Measurements from ENCODE around the gene HOXB5.

Gene HOXB5

GRCh38 chr17:48629411-48629759 is 35.8 kb upstream of the HOXB5 start:
- DNase-seq (ENCODE audit: low read depth in 3 of 3): no peak

GRCh38 chr17:48628649-48629410 is 35.3 kb upstream of the HOXB5 start:
- DNase-seq (ENCODE audit: low read depth in 3 of 3): no peak

DNA sequence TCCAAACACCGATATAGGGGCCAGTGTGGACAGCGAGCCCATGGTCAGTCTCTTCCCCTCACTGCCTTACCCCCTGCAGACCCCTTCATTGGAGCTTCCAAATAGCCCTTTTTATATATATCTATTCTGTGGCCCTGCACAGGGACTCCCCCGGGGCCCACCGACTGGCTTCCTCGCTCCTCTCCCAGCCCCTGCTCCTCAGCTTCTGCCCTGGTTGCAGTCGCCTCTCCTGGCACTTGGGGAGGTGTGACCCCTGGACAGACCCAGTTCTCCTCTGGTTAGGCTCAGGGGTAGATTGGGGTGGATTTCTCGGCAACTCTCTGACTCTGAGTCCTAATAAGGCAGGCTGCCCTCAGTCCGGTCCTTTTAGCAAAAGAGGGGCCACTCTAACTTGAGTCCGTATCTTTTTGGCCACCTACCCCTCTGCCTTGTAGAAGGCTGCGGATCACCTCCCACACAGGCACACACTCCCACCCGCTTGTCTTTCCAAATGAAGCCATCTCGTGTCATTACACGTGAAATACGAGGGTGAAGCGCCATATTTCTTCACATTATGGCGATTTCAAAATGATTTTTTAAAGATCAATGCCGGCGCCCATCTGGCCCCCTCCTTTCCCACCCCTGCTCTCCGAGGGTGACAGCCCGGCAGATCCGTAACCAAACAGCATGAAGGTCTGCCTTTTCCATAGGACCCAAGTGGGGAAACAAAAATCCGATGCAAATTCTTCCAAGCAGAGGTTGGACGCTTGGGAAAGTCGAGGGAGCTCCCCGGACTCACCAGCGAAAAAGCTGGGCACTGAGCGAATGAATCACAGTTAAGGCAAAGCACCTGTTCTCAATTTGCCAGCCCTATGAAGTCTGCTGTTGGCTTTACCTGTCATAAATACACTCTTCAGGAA is 34.3 kb upstream of the HOXB5 start:
- DNase-seq (ENCODE audit: low read depth in 3 of 3): no peak

GRCh38 chr17:48627118-48627597 is 33.6 kb upstream of the HOXB5 start:
- no peak for DNase-seq (ENCODE audit: low read depth in 3 of 3)

DNA sequence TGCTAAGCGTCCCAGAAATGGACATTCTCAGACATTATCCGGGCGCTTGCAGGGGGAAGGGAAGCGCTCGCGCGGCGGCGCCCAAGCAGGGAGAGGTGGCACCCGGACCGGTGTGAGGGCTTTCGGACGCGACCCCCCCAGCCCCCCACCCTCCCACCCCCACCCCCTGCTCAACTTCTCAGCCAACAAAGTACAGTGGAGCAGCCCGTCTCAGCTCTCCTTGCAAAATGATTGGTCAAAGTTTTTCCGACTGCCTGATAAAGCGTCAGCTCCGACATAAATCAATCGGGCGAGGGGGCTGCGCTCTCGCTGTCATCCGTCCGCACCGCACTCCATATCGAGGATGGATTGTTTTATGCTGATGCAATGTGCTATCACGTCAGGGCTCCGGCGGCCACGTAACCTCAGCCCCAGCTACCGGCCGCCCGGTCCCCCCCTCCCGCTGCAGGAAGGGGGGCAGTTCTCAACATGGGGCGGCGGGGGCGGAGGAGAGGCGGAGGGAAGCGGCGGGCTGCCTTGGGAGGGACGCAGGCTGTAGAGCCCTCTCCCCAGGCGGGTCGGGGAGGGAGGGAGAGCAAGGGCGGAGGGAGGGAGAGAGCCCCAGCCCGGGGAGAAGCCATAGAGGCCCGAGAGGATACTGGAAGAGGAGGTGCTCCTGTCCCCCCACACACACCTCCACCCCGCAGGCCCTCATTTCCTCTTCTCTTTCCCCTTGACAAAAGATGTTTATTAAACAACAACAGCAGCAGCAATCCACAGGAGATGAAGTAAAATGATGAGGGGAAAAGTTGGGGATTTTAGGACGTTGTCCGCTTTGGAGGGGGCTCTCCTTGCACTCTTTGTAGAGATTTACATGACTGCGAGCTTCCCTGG is 32.9 kb upstream of the HOXB5 start, which contains the start of gene HOXB9:
TSS of gene HOXB9 (minus strand) at position 114 of the 873 bp plus-strand sequence. CDS start at position 25, 89 bp downstream.
- peak in 2 of 3 experiments; percentile 21 to 40 for DNase-seq (ENCODE audit: low read depth in 3 of 3)

DNA sequence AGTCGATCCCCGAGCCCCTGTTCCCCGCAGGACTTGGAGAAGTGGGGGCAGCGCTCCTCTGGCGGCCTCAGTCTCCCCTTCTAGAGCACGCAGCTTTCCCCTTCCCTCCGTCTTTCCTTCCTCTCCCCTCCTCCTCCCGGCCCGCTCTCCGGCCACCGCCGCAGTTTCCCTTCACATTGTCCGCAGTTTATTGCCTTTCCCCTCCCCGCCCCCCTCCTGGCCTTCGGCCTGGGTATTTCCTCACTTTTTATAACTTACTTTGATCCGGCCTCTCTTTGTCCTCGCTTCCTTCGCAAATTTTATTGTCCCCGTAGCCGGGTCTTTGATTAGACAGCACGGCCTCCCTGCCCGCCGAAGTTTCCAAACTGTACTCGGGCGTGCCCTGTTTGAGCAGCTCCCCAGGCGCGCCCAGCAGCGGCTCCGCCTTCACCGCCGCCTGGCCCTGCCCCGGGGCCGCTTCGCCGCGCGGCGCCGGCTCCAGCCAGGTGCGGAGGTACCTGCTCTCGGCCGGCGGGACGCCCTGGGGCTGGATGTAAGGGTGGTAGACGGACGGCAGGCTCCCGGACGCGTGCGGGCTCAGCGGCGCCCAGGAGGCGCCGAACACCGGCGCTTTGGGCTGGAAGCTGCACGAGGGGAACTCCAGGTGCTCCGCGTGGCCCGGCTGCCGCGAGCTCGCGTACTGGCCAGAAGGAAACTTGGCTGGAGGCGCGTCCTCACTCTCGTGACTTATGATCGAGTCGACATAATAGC is 32.1 kb upstream of the HOXB5 start:
- peak in 1 of 3 experiments; percentile 44 for DNase-seq (ENCODE audit: low read depth in 3 of 3)

DNA sequence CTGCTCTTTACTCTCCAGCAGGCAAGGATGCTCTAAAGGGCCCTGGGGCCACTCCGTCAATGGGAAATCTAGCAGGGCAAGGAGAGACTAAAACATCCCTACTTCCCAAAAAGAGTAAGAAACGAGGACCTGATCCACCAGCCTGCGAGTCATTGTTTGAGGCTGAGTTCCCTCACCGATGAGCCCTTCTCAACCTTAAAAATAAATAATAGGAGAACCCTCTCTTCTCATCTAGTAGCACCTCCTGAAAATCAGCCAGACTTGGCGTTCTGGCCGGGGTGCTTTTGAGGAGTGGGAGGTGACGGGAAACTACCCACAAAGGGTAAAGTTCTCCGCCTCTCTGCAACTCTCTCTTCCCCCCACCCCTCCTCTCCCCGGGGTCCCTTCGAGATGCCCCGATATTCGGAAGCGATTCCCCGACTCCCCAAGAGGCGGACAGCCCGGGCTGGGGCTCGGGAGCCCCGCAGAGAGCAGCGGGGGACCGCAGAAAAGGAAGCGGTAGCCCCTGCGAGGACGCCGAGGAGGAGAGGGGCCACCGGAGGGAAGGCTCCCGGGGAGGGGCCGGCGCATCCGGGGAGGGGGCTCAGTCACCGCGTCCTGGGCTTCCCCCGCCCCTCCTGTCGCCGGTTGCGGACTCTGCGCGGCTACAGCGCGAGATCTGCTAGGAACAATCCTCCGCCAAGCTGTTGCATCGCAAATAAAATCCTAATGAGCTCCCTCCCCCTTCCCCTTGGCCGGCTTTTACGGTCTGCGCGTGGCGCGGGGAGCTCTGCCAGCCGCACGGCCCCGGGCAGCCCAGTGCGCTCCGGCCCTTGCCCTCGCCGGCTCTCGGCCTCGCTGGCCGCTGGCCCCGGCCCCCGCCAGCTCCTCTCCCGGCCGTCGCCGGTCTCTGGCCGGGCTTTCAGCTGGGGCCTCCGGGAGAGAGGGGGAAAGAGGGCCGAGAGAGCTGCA is 31.2 kb upstream of the HOXB5 start:
- DNase-seq (ENCODE audit: low read depth in 3 of 3): no peak

GRCh38 chr17:48624118-48624517 is 30.5 kb upstream of the HOXB5 start:
- DNase-seq (ENCODE audit: low read depth in 3 of 3): no peak

GRCh38 chr17:48623583-48623982 is 30.0 kb upstream of the HOXB5 start:
- no peak for DNase-seq (ENCODE audit: low read depth in 3 of 3)

DNA sequence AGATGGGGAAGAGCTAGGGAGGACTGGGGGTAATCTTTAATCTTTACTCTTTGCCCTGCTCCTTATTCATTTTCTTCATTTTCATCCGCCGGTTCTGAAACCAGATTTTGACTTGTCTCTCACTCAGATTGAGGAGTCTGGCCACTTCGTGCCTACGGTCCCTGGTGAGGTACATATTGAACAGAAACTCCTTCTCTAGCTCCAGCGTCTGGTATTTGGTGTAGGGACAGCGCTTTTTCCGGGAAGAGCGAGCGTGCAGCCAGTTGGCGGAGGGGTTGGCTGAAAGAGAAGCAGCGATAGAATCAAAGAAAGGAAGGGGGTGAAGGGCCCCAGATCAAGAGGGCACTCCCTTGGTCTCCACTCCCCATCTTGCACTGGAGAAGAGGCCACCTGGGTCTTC is 29.3 kb upstream of the HOXB5 start:
- DNase-seq (ENCODE audit: low read depth in 3 of 3): no peak

DNA sequence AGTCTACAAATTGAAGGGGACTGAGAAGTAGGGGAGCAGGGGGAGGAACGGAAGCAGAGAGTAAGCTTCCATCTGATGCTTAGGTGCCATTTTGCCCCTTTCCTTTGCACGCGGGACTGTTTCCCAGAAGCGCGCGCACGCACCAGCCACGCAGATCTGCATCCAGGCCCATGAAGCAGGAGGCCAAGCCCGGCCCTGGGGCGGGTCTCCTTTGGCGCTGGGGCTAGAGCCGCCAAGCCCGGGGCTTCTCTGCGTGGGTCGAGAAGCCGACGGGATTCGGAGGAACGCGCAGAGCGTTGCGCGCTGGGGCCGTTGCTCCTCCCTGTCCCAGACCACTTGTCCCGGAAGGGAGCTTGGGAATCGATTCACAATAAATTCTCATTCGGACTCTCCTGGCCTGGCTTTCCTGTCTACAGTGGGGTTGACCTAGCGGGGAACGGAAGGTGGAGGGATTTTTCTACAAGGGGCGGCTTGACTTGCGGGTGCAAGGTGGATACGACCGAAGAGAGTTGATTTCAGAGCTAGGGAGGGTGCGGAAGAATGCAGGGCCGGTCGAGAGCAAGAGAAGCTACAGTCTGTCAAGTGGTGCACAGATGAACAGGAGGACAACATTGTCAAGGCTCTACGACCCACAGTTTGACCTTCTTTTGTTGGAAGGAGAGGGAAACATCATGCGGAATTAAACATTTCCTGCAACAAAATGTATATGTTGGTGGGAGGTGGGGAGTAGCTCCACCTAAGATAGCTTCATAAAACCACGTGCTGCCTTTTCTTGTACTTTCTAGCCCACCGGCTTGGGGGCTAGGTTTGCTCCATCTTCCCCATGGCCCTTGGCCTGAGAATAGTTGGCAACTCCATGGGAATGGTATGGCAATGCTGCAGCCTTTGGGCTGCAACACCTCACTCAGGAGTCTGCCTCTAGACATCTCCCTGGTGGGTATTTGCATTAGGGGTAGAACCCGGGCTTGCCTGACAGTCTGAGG is 28.1 kb upstream of the HOXB5 start:
- DNase-seq (ENCODE audit: low read depth in 3 of 3): no peak

DNA sequence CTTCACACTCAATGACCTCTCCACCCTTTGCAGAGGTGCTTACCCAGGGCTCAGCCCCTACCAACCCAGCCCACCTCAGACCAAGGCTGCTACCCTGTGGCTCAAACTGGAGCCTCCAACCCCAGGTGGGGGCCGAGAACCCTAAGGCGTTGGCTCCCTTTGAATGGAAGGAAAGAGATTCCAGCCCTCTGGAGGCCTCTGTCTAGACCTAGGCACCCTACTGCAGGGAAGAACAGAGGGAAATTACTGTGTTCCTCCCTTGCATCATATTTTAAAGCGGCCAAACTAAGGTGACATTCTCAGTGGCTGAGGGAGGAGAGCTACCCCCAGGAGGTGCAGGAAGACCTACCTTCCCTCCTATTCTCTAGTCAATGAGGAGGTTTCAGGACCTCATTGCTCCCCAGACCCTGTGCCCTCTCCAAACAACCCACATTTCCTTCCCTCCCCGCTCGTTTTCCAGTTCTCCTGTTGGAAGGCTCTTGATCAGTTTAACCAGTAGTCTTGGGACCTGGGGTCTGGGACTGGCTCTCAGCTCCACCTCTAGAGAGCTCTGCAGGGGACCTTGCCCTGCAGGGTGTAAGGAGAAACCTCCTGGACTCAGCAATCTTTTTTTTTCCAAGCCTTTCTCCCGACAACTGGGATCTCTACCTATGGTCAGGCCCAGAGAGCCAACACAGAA is 27.0 kb upstream of the HOXB5 start:
- no peak for DNase-seq (ENCODE audit: low read depth in 3 of 3)

GRCh38 chr17:48619826-48620449 is 26.4 kb upstream of the HOXB5 start:
- no peak for DNase-seq (ENCODE audit: low read depth in 3 of 3)

- DNase-seq (ENCODE audit: low read depth in 3 of 3): peak; percentile 67 to 80 (median 73)
Measured at GRCh38 chr17:48618256-48618896, 24.8 kb upstream of the HOXB5 start.

DNA sequence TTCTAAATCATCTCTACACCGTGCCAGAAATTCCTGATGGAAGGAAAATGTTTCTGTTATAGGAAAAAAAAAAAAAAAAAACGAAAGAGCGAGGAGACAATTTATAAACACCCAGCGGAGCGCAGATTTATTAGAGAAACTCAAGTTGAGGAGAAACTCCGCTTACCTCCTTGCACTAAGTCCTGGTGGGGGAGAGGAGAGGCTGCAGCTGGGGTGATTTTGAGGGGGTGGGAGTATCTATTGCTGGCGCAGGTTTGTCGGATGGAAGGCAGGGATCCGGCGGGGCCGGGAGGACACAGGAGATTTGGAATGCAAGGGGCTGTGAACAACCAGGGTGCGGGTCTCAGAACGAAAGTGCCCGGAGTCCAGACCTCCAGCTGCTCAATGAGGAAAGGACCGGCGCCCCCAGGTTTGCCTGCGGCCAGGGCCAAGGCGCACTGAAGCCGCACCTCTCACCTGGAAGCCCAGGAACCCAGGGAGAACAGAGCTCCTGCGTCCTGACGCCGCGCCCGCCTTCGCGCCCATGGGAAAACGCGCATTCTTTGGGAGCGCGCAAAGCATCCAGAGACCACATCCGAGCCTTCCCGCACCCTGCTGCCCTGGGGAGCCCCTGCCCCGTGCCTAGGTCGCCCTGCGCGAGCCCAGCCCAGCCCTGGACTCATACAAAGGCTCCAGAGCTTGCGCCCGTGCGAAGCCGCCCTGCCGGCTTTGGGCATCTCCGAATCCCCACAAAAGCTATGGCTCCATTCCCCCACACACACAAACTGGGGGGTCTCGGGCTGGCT is 24.1 kb upstream of the HOXB5 start:
- DNase-seq (ENCODE audit: low read depth in 3 of 3): no peak

Data from stimulated activated CD4-positive, alpha-beta T cell treated with anti-CD3 and anti-CD28 coated beads, TNF-alpha, amount 100 ng/mL, for 24 hours (primary cell).